ENCODE measurements around the gene STK39. TPM values are rescaled to one million over a fixed set of nuclear protein-coding genes. Genes with fewer than 3 reads are reported as not detected.

The STK39 gene
- total RNA-seq, 1 donor from 2014 or later = 29.6 TPM

DNA sequence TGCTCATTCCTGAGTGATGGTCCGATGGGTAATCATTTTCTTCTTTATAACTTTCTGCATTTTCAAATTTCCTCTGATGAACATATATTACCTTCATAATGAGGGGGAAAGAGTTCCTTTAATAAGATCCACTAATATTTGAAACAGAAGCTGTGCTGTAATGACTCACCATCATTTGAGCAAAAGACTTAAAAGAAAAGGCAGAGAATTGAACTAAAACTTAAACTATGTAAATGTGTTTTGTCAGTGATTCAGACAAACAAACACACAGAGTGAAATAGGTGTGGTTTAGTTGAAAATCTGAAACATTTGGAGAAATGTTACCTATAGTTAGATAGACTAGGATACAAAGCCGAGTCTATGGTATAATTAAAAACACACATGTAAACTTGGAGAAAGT lies 209.6 kb downstream of the STK39 start:
- ATAC-seq = no peak

DNA sequence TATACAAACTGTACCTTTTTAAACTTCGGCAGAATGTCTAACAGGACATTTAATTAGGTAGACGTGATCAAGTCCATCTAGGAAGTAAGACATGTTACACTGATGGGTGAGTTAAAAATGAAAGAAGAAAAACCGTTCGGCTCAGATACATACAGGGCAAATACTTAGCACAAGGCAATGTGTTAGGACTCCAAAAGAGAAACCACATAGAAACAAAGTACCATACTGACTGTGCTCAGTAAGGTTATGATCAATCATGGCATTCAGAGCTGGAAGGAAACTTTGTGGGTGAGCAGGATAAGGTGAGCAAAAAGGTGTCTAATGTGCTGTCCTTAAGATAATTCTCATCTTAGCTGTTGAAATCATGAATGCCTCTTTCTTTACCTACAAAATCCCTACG lies 211.9 kb downstream of the STK39 start:
- ATAC-seq = no peak

DNA sequence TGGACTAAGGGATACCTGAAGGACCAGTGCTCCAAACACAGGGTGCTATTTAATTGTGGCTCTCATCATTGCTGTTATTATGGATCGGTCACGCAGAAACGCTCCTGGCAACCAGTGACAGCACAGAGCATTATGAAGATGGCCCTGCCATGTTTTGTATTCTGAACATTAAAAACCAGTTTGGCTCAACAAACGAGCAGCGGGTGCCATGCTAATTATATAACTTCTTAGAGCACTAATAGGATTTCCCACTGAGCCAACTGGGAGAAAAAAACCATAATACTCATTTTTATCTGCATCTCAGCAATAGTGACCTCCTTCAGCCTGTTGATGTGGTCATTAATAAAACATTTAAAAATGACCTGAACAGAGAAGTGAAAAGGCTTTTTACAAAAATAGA lies 212.8 kb downstream of the STK39 start:
- no peak for ATAC-seq

- no peak for ATAC-seq
Measured at GRCh38 chr2:168033966-168034365, 213.4 kb downstream of the STK39 start.

DNA sequence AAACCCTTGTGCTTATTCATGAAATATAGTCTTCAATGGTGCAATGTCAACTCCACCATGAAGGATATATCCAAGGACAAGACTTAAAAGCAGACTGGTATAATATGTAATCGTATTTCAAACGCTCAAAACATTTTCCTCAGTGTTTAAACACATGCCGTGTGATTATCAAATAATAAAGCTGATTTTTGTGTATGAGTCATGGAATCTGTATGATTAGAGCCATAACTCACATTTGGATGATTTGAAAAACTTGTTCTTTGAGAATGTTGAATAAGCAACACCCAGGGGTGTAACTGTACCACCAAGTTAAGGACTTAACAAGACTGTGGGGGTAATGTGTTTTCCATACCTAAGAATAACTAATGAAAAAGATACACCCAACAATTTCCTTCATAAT lies 215.3 kb downstream of the STK39 start:
- no peak for ATAC-seq

- no peak for ATAC-seq
Measured at GRCh38 chr2:168030862-168031624, 216.4 kb downstream of the STK39 start.

DNA sequence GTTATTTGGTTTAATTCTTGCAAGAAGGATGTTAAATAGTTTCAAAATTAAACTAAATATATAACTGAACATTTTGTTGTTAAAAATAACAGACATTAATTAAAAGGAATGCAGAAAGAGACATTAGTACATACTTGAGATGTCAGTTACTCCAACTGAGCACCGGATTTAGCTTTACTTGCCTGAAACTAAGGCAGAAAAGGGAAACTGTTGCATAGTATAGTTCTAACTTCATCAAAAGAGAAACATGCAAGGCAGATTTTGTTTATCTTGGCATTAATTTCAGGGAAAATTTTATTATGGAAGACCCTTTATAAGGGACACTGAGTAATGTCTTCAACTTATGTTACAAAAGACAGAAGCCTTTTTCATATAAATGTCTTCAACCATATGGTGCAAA lies 218.3 kb downstream of the STK39 start:
- ATAC-seq = no peak

DNA sequence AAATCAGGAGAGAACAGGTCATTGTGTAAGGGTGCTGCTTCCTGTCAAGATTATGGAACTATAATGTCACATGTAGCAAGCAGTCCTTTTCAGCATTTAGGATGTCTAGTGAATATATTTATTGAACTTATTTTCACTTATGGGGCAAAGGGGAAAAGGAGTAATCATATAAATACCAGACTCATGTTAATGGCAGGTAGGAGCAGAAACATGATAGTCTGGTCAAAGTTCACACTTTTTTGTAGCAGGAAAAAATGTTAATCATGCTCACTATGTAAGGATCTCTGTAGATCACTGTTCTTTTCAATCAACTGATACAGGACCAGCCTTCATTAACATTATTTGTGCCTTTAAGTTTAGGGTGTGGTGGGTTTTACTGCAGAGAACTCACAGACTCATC lies 219.0 kb downstream of the STK39 start:
- no peak for ATAC-seq

- no peak for ATAC-seq
Measured at GRCh38 chr2:168025487-168026202, 221.8 kb downstream of the STK39 start.

DNA sequence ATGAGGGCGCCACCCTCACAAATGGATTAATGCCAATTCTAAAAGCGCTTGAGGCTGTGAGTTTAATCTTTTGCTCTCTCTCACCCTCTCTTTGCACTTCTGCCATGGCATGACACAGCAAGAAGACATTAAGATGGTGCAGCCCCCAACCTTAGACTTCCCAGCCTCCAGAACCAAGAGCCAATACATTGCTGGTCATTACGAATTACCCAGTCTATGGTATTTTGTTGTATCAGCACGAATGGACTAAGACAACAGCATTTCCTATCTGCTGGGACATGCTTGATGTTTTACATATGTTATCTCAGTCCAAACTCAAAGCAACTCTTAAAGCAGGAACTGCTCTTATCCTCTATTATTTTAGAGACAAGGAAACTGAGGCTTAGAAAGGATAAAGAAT lies 222.9 kb downstream of the STK39 start:
- no peak for ATAC-seq

- ATAC-seq = no peak
Measured at GRCh38 chr2:168021800-168022587, 225.4 kb downstream of the STK39 start.

GRCh38 chr2:168015274-168015953 lies 232.0 kb downstream of the STK39 start:
- ATAC-seq = no peak

DNA sequence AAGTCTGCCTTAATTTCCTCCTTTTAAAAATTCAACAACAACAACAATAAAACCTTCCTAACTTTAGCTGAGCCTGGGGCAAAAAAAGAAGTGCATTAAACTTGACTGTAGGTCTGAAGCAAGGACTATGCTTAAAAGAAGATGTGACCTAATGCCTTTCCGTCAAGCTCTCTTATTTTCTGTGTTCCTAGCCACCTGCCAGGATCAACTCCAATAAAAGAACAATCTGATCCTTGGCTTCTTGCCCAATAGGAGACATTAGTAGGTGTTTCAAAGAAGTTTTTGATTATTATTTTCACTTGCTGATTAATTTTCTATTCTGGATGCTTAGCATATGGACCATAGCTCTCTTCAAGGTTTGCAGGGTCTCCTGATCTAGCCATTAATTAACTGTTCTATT lies 237.5 kb downstream of the STK39 start:
- ATAC-seq = no peak

DNA sequence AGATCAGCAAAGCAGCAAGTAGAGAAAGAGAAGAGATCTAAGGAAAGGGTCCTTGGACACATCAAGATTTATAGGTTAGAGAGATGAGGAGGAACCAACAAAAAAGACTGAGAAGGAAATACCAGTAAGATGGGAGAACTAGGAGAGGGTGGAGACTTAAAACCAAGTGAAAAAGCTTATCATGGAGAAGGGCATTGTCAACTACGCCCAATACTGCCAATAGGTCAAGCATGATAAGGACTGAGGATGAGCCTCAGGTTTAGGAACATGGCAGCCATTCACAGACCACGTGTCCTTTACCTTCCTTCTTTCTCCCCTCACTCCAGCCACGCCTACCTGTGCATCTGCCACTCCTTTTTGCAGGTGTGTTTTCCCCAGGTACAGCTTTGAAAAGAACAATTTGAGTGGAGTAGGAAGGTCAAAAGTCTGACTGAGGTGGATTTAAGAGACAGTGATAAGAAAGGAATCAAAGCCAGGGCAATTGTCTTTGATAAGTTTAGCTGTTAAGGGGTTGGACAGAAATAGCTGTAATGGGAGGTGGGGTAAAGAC lies 238.7 kb downstream of the STK39 start:
- no peak for ATAC-seq

GRCh38 chr2:168006498-168006897 lies 240.9 kb downstream of the STK39 start:
- no peak for ATAC-seq

- ATAC-seq = no peak
Measured at GRCh38 chr2:168005586-168005985, 241.8 kb downstream of the STK39 start.

GRCh38 chr2:168003876-168004275 lies 243.5 kb downstream of the STK39 start:
- no peak for ATAC-seq

DNA sequence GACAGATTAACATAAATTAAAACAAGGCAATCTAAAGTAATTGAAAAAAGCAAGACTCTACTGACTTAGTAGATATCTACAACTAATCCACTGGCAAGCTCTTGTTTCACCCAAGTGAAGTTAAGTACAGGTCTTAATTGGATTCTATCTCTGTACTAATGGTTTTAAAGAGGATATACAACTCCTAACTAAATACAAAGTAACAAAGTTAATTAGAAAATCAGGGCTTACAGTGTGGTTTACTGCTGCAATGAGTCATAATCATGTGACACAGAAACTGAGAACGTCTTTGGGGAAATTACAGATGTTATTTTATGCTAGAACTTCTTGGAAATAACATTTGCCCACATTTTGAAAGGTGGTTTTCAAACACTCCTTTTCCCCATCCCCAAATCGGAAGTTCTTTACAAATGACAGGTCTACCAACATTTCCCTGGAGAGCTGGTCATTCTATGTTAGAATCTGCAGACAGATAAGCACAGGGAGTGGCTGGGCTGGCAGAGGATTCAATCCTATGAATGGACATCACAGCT lies 245.3 kb downstream of the STK39 start:
- peak; percentile 51 for ATAC-seq

DNA sequence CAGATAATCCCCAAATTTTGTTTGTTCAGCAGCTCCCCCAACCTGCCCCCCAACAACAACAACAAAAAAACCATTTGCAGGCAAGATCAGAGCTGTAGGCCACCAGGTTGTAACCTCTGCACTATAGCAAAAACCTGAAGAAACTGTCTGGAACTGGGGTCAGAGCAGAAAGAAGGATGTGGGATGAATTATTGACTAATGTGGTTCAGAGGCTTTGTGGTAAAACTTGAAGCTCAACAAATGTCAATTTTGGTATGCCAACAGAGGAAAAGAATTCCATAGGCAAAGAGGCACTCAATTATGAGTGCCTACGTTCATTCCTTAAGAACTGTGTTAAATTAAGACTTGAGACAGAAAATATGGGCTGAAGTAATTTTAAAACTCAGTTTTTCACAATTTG lies 255.1 kb downstream of the STK39 start:
- ATAC-seq = no peak

- no peak for ATAC-seq
Measured at GRCh38 chr2:167990062-167990461, 257.3 kb downstream of the STK39 start.

DNA sequence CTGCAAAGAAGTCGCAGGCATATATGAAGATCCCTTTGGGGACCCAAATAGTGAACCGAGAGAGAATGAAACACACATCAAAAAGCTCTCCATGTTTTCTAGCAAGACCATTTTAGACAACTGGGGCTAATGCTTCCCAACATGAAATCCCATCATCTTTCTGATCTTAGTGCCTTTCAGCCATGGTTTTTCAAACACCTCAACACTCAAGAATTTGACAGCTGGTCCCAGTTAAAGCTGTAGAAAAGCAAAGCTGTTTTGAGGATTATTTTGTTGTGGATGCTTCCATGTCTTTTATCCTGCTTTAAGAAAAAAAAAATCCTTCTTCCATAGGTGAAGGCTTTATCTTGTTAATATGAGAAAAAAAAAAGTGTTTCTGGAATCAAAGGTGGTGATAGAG lies 259.1 kb downstream of the STK39 start:
- no peak for ATAC-seq

GRCh38 chr2:167987558-167987957 lies 259.8 kb downstream of the STK39 start:
- no peak for ATAC-seq
